Fibroblast of peridontal ligament (primary cell): ENCODE results near the gene MFF.

Experiments
- DNase-seq: peaks from one replicate; pipeline ENCODE4 v3.0.0-alpha.2; 2010; ENCODE audit errors: extremely low read depth

The MFF gene, protein sequence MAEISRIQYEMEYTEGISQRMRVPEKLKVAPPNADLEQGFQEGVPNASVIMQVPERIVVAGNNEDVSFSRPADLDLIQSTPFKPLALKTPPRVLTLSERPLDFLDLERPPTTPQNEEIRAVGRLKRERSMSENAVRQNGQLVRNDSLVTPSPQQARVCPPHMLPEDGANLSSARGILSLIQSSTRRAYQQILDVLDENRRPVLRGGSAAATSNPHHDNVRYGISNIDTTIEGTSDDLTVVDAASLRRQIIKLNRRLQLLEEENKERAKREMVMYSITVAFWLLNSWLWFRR

DNA sequence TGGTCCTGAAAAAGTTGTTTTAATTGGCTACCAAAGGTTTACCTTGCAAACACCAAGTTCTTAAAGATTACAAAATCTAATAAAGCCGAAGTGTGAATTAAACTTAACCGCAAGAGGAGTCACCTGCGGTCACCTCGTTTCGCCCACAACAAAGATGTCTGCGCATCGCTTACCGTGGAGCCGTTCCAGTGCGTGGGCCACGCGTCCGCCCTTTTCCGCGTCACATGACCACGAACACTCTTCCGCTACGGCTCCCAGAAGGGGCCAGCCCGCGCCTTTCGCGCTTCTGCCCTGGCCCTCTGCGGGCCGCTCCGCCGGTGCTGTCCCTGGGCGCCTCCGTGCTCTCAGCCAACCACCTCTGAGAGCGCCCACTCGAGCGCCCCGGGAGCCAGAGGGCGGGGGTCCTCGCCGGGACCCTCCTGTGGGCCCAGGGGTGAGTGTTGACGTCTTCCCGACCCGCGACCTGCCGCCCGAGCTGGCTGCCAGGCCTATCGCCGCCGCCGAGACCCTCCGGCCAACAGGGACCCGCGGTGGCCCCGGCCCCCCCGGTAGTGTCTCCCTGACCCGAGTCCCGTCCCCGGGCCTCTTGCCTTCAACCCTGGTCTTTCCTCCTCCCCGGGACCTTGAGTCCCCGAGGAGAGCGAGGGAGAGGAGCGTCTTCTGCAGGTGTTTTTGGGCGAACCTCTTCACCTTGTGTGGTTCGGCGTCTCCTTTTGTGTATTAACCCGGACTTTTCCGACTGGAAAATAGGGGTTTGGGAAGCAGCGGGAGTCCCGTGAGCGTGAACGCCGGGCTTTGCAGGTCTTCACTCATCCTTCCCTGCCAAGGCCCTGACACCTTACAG lies at the start of gene MFF:
Gene MFF, plus strand, starts transcription at position 257 of the 844 bp plus-strand sequence. CDS start 5,415 bp downstream, outside the sequence.
- DNase-seq, result peak; percentile 90

DNA sequence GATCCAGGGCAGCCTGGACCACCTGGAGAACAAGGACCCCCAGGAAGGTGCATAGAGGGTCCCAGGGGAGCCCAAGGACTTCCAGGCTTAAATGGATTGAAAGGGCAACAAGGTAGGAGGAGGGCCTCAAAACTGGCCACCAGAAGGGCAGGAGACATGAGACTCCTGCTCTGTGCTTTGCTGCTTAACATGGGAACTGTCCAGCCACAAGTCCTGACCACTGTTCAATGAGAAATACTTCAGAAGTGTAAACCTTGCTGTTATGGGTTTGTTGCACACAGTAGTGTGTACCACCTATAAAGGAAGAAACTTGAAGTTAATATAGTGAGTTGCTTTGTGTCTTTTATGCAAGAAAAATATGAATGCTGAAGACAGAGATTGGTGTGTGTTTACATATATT lies 44.2 kb upstream of the MFF start:
- no peak for DNase-seq

DNA sequence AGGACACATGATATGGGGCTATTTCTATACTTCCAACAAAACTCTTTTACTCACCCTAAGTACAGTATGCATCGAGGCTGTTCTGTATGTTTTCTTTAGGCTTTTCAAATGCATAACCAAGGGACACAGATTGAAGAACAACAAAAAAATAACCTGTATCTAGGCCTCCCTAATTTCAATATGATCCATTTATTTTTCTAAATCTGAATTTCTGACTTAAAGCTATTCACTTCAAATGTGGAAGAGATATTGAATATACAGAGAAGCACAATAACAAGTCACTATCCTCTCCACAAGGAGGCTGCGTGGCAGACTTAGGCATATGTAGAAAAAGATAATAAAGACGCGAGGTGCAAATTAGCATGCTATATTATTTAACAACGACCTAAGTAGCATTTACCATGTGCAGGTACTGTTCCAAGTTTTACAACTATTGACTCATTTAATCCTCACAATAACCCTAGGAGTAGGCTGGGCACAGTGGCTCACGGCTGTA lies 39.3 kb upstream of the MFF start:
- no peak for DNase-seq

DNA sequence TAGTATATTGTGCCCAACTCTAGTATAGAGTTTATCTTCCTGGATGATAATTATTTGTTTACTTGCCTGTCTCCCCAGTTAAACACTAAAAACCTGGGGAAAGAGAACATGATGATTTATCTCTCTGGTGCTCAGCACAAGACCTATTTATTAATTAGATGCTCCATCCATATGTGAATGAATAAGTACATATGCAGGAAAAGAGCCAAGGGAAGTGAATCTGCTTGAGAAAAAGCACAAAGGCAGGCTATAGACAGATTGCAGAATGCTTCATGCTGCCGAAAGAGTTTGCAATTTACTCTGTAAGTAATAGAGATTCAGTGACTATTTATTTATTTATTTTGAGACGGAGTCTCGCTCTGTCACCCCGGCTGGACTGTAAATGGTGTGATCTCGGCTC lies 37.3 kb upstream of the MFF start:
- no peak for DNase-seq

DNA sequence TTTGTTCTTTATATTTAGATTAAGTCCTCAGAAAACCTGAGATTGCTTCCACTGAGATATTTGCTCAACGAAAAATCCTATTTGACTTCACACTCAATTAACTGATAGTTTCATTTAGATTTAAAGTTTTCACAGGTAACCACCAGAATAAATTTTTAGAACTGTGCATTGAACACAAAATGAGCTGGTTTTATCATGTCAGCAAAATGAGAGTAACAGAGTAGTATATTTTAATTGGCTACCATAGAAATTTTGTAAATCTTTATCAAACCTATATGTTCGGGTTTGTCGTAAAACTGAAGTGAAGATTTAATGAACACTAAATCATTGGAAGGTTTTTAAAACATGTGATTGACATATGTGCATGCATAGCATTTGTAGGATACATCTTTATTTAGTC lies 32.7 kb upstream of the MFF start:
- no peak for DNase-seq

DNA sequence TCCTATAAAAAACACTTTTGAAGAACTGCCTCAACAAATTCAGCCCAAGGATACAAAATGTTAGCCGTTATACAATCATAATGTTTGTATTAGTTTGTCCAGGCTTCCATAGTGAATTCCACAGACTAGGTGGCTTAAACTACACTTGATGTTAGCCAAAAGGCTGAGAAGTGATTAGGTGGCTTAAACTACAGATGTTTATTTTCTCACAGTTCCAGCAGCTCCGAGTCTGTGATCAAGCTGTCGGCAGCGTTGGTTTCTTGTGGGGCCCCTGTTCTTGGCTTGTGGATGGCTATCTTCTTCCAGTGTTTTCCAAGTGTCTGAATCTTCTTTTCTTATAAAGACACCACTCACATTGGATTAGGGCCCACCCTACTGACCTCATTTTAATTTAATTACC lies 31.5 kb upstream of the MFF start:
- DNase-seq, result no peak

DNA sequence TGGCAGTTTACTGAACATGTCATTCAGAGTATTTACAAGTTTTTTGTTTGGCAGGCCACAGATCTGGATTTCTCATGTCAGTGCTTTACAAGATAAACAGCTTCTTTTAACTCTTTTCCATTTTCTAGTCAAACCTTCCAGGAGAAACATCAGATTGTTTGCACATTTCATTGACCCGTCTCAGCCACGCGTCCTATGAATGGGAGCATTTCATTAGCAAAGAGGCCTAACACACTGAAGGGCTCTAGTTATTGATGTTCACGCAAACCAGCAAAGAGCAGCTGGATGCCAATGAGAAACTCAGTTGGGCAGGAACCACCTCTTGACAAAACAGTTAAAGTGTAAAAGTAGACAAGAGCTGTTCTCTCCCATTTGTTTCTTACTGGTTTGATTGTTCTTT lies 29.2 kb upstream of the MFF start:
- DNase-seq, result no peak

DNA sequence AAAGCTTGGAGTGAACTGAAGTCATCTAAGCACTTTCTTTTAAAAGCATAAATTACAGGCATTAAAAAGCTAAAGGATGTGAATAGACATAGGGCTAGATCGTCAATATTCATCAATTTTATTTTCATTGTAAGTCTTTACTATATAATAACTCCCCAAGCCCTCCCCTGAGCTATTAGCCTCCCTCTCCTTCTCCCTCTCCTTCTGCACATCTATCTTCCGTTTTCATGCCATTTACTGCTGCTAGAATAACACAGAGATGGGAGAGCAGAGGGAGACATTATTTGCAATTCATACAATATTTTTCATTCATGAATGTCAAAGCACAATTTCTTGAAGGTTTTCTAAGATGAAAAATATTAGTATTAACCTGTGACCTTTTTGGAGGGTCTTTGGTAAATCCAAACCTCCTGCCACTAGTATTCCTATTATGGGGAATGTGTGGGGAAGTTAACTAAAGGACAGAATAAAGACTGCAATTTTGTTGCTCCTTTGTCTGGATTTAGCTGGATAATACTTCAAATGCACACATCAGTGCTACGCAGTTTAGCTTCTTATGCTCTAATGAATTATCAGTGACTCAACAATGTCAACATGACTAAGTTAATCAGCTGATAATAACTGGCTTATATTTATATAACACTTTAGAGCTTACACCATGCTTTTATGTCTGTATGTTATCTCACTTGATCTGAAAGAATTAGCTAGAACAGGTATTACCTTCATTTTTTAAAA lies 28.2 kb upstream of the MFF start:
- no peak for DNase-seq

DNA sequence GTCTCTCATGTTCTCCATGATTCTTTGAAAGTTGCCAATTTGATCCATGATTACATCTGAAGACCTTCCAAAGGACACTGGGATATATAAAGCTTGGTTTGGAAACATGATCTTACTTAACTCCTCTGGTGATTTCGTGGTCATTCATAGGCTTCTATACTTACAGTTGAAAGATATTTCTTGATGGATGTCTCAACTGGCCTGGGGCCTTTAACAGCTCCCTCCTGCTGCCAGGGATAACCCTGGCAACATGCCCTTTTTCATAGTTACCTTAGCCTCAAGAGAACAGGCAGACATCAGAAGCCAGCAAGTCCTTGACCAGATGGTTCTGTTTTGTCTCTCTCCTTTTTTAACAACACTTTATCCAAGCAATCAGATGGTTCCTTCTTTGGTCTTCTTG lies 23.5 kb upstream of the MFF start:
- DNase-seq, result no peak

DNA sequence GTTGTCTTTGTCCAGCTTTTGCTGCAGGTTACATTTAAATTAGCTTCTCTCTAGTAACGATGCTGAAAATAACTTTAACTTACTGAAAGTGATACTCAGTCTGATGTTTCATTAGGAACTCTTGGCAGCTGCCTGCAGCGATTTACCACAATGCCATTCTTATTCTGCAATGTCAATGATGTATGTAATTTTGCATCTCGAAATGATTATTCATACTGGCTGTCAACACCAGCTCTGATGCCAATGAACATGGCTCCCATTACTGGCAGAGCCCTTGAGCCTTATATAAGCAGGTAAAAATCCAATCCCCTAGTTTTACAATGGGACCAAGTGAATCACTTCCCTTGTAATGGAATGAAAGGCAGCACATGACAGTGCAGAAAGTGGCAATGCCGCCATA lies 16.3 kb upstream of the MFF start:
- peak; percentile 16 for DNase-seq

DNA sequence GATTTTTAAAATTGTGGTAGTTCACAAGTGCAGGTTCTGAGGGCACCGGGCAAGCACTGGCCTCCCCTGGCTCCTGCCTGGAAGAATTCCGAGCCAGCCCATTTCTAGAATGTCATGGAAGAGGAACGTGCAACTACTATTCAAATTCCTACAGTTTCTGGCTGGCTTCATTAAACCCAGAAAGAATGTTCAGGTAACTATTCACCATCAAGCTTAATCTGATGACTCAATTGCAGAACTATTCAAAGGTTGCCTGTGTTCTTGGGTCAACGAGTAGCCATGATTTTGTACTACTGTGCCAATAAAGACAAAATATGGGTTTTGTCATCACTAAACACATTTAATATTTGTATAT lies 14.3 kb upstream of the MFF start:
- no peak for DNase-seq

DNA sequence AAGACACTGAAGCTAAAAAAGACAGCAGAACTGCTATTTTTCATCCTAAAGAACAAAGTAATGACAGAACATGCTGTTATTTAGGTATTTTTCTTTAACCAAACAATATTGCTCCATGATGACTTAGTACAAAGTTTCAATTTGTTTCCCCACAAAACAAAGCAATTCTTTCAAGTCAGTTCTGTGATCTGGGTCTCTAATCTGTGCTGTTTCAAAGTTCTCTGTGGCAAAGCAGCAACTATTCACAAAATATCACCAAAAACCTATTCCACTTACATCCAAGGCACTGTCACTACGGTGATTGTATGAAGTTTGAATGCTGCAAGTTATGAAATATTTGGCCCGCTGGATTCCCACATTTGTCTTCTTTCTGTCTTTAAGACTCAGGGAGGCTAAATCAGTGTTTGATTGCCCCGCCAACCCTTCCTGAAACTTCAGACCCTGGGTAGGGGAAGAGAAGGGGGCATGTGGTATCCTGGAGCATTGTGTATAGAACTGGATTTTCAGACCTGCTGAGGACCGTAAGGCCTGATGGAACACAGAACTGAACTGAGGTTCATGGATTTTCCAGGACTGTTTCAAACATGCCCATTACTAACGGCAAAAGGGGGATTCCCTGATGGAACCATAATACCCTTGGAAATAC lies 13.1 kb upstream of the MFF start:
- DNase-seq, result no peak

DNA sequence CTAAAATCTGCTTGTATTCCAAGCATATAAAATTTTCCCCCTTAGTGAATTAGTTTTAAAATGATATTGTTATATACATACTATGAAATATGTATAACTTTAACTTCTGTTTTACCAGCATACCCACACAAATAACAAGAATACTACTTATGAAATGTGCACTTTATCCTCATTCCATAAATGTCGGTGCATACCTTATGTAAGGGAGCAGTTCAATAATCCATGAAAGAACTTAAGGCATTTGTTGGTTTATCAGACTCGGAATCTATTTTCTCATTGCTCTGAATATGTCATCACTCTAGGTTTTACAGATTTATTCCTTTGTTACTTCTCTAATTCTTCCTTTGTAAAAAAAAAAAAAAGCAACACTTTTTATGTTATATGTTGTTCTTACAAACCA lies 12.5 kb upstream of the MFF start:
- no peak for DNase-seq

DNA sequence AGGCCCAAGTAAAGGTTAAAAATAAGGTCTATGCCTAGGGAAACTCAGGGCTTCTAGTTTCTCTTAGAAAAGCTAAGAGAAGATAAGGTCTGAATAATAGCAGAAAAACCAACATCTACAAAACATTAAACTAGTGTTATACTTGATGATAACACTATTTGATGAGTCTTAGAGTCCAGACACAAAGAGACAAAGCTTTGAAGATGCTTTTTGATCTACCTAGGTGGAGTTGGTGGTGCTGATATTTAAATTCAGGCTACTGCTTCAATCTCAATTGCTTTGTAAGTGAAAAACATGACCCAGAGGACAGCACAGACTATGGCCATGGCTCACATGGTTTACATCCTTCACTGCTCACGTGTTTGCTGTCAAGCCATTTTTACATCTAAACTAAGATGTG lies 11.7 kb upstream of the MFF start:
- no peak for DNase-seq

DNA sequence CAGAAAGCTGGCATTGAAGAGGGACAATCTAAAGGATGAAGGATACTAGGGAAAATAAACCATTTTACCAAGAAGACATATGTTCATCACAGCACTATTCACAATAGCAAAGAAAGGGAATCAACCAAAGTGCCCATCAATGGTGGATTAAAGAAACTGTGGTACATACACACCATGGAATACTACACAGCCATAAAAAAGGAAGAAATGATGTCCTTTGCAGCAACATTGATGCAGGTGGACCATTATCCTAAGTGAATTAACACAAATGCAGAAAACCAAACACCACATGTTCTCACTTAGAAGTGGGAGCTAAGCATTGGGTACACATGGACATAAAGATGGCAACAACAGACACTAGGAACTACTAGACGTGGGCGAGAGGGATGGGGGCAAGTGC lies 7.2 kb upstream of the MFF start:
- DNase-seq, result no peak

DNA sequence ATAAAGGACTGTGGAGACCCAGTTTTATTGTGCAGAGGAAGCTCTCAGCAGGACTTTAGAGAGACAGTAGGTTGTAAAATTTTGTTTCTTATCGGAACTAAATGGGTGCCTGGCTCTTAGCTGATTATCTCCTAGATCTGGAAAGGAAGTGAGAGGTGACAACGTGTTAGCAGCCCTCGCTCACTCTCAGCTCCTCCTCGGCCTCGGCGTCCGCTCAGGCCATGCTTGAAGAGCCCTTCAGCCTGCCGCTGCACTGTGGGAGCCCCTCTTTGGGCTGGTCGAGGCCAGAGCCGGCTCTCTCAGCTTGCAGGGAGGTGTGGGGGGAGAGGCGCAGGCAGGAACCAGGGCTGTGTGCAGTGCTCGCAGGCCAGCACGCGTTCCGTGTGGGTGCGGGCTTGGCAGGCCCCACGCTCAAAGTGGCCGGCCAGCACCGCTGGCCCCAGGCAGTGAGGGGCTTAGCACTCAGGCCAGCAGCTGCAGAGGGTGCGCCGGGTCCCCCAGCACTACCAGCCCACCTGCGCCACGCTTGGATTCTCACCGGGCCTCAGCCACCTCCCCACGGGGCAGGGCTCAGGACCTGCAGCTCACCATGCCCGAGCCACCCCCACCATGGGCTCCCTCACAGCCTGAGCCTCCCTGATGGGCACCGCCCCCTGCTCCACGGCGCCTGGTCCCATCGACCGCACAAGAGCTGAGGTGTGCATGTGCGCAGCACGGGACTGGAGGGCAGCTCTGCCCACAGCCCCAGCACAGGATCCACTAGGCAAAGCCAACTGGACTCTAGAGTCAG lies 4.6 kb upstream of the MFF start:
- no peak for DNase-seq

DNA sequence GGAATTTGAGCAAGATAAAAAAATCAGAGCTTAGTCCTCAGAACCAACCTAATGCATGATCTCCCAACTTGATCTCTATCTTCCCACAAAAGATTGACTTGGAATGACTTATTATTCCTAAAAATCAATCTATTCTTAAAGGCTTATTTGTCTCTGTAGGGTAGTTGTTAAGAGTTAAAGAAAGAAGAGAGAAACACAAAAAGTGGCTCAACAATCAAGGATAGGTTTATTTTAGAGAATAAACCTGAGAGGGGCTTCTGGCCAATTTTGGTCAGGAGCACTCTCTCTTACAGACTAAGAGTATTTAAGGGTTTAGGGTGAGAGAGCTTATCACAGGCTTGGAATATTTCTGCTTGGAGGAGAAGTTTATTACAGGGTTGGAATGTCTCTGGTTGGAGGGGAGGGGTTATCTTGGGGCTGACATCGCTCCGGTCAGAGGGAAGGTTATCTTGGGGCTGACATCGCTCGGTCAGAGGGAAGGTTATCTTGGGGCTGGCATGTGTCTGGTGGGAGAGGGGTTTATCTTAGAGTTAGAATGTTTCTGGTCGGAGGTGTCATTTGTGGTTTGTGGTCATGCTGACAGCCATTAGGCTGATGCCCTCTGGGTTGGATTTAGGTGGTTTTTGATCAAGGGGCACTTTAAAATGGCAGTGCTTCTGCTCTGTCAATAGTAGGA lies 2.4 kb upstream of the MFF start:
- no peak for DNase-seq

DNA sequence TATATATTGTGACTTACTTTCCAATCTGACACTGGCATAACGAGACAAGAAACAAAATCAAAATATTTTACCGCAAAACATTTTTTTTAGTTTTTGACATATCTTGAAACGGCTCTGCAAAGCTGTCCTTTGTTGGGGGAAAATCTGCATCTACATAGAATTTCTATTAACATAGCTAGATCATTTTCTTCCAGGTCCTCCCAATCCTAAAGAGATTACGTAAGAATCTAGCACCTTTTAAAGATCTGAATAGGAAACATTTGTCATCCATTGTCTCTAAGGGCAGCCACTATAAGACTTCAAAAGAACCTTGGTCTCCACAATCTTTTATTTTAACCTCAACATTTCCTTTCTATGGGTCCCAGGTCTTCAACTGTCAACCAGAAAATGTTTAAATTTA lies 1.2 kb upstream of the MFF start:
- DNase-seq, result no peak

DNA sequence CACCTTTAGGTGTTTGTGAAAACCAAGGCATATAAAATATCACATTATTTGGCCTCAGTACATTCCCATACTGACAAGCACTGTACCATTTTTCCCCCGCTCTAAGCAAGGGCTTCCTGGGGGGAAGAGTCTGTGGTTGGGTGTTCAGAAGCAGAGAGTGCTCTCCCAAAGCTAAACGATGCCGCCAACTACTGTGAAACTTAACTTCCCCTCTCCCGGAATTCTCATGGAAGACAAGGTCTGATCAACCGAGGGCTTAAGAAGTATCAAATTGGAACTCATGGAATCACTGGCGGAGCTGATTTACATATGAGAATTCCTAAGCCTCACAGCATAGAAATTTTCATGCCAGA lies 433 bp upstream of the MFF start:
- DNase-seq, result no peak

DNA sequence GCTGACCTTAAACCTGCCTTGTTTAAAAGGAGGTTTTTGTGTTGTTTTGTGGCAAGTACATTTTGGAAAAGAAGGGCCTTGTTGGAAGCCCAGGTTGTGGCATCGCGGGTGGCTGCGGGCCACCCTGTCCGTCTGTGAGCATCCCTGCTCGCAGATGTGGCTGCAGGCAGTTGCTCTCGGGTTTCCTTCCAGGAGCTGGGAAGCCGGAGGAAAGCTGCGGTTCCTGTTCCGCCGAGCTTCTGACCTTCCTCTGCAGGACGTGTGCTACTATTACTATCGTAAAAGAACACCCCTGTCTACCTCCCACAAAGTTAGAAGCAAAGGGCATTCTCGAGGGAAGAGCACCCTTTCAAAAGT lies 766 bp downstream of the MFF start:
- peak; percentile 52 for DNase-seq

DNA sequence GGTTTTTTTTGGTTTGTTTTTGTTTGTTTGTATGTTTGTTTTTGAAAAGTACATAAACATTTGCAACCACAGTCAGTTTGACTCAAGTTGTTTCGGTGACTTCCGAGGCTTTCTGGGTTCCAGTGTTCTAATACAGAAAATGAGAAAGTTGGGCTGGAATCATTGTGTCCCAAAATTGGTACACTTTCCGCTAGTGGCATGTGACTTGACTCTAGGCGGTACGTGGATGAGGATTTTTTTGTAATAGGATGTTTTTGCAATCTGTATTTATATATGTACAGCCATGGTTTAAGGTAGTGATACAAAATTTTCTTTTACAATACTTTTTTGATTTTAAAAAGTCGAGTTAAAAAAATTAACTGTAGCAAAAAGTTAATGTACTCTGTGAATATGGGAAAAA lies 1.7 kb downstream of the MFF start:
- DNase-seq, result peak; percentile 7
